ENCODE results near the gene EDARADD. TPM values are rescaled to one million over a fixed set of nuclear protein-coding genes. Genes with fewer than 3 reads are reported as not detected.

Gene EDARADD
- total RNA-seq, 2 experiments from 2014 or later: not detected

DNA sequence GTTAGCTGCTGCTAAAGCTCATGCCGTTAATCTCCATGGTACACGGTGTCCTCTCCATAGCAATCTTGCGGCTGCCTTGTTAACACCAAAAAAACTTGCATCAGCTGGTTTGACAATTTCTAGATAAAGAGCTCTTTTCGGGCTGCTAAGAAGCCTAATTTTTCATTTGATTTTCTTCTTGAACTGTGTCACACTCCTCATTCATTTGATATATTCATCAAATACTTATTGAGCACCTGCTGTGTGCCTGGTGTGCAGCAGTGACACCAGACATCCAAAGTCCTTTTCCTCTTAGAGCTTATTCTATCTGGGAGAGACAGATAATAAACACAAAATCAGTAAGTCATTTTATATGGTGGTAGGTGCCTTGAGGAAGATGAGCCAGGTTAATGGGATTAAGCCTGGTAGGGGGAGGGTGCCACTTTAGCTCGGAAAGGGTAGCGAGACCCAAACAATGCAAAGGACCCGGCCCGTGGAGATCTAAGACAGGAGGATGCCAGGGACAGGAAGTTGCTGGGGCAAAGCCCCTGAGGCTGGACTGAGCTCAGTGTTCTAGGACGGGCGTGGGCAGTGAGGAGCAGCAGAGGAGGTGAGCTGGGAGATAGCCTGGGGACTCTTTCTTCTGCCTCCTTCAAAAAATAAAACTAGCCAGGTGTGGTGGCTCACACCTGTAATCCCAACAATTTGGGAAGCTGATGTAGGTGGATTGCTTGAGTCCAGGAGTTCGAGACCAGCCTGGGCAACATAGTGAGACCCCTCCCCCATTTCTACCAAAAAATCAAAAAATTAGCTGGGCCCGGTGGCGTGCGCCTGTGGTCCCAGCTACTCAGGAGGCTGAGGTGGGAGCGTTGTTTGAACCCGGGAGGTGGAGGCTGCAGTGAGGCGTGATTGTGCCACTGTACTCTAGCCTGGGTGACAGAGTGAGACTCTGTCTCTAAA is 79.0 kb downstream of the EDARADD start:
- intact Hi-C loops (cut with micrococcal nuclease; ENCODE audit: unreplicated experiment): no loop called here
- no TSS peak for BruUV-seq (replicated peaks)
- CTCF ChIA-PET (ENCODE audit: unreplicated experiment): no interaction called here

DNA sequence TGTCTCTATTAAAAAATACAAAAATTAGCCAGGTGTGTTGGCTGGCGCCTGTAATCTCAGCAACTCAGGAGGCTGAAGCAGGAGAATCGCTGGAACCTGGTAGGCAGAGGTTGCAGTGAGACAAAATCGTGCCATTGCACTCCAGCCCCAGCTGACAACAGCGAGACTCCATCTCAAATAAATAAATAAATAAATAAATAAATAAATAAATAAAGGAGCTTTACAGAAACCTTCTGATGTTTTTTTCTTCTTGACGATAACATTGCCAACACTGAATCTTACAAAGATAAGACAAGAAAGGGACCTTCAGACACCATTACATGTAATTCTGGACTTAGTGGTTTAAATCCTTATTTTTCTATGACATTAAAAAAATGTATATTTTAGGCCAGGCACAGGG is 81.9 kb downstream of the EDARADD start:
- CTCF ChIA-PET (ENCODE audit: unreplicated experiment): no interaction called here
- intact Hi-C loops (cut with micrococcal nuclease; ENCODE audit: unreplicated experiment): no loop called here
- no peak overlapping the region for H3K27ac ChIP-seq (ENCODE audit: low read depth, low read length, poor library complexity, severe bottlenecking)
- DNase-seq (ENCODE audit: low spot score): no peak
- H3K4me3 ChIP-seq (ENCODE audit: low read depth, low read length, poor library complexity, severe bottlenecking): no peak overlapping the region
- POLR2A ChIA-PET: interaction anchor here (0.5 to 0.9 kb wide), 2 partner anchors 123 to 339 kb away, joined by 3 to 5 read pairs; no protein-coding TSS in a partner anchor
- no peaks in the 10 kb centered on the region for H3K4me1 ChIP-seq (ENCODE audit: insufficient read depth, low read length, poor library complexity, severe bottlenecking)
- no TSS peak for BruUV-seq (replicated peaks)
- H4K20me1 ChIP-seq (ENCODE audit: insufficient read depth, low read length): no peaks in the 10 kb centered on the region
- no peaks in the 10 kb centered on the region for H3K9me3 ChIP-seq (ENCODE audit: low read length)
- no peaks in the 10 kb centered on the region for H3K79me2 ChIP-seq (ENCODE audit: insufficient read depth, low read depth, low read length)
- no peak overlapping the region for H2AFZ ChIP-seq (ENCODE audit: low read length)
- H3K9me2 ChIP-seq (ENCODE audit: insufficient read depth, low read length): no peaks in the 10 kb centered on the region
- no peaks in the 10 kb centered on the region for H3K36me3 ChIP-seq (ENCODE audit: insufficient read depth, low read length)
- TF ChIP-seq, protein P1, sequence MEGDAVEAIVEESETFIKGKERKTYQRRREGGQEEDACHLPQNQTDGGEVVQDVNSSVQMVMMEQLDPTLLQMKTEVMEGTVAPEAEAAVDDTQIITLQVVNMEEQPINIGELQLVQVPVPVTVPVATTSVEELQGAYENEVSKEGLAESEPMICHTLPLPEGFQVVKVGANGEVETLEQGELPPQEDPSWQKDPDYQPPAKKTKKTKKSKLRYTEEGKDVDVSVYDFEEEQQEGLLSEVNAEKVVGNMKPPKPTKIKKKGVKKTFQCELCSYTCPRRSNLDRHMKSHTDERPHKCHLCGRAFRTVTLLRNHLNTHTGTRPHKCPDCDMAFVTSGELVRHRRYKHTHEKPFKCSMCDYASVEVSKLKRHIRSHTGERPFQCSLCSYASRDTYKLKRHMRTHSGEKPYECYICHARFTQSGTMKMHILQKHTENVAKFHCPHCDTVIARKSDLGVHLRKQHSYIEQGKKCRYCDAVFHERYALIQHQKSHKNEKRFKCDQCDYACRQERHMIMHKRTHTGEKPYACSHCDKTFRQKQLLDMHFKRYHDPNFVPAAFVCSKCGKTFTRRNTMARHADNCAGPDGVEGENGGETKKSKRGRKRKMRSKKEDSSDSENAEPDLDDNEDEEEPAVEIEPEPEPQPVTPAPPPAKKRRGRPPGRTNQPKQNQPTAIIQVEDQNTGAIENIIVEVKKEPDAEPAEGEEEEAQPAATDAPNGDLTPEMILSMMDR (conservative IDR thresholded peaks at IDR 0.05; ENCODE audit: low read length): no peak
- TF ChIP-seq EZH2phosphoT487 (IDR thresholded peaks at IDR 0.05; ENCODE audit: borderline replicate concordance, low read depth, low read length): no peak
- no peak overlapping the region for H3K4me2 ChIP-seq (ENCODE audit: low read length)

More for the DNA sequence above, 79.0 kb downstream of the EDARADD start:
- H3K27ac ChIP-seq (ENCODE audit: low read depth, low read length, poor library complexity, severe bottlenecking): no peak overlapping the region
- no peak for DNase-seq (ENCODE audit: low spot score)
- no peaks in the 10 kb centered on the region for H3K79me2 ChIP-seq (ENCODE audit: insufficient read depth, low read depth, low read length)
- H3K4me2 ChIP-seq (ENCODE audit: low read length): no peak overlapping the region
- no peak overlapping the region for H3K4me3 ChIP-seq (ENCODE audit: low read depth, low read length, poor library complexity, severe bottlenecking)
- no peaks in the 10 kb centered on the region for H3K36me3 ChIP-seq (ENCODE audit: insufficient read depth, low read length)
- H4K20me1 ChIP-seq (ENCODE audit: insufficient read depth, low read length): no peaks in the 10 kb centered on the region
- no peaks in the 10 kb centered on the region for H3K4me1 ChIP-seq (ENCODE audit: insufficient read depth, low read length, poor library complexity, severe bottlenecking)
- H3K9me2 ChIP-seq (ENCODE audit: insufficient read depth, low read length): no peaks in the 10 kb centered on the region
- TF ChIP-seq, protein P1 (conservative IDR thresholded peaks at IDR 0.05; ENCODE audit: low read length): no peak
- TF ChIP-seq EZH2phosphoT487 (IDR thresholded peaks at IDR 0.05; ENCODE audit: borderline replicate concordance, low read depth, low read length): no peak
- H2AFZ ChIP-seq (ENCODE audit: low read length): no peak overlapping the region
- POLR2A ChIA-PET: interaction anchor here (0.6 to 0.7 kb wide), 2 partner anchors 47 to 88 kb away, joined by 3 read pairs; no protein-coding TSS in a partner anchor
- H3K9me3 ChIP-seq (ENCODE audit: low read length): no peaks in the 10 kb centered on the region
